ENCODE results near the gene PIK3R2.

PIK3R2 gene

DNA sequence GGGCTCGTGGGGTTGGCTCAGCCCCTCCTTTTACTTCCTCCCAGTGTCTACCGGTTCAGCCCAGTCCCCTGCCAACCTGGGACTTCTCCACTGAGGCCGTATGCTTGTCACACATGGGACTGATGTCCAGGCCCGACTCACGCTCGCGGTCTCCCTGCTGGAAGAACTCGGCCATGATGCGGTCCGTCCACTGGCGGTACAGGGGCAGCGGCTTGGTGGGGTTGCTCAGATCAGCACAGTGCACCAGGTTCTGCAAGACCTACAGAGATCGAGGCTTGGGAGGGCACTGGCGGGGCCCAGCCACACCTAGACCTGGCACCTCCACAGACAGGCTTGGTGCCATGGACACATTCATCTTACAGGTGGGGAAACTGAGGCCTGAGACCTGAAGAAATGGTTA lies 58.7 kb downstream of the PIK3R2 start:
- no peaks in the 10 kb centered on the region for H3K9me2 ChIP-seq (ENCODE audit: low read depth, low read length)
- TF ChIP-seq, protein P1, sequence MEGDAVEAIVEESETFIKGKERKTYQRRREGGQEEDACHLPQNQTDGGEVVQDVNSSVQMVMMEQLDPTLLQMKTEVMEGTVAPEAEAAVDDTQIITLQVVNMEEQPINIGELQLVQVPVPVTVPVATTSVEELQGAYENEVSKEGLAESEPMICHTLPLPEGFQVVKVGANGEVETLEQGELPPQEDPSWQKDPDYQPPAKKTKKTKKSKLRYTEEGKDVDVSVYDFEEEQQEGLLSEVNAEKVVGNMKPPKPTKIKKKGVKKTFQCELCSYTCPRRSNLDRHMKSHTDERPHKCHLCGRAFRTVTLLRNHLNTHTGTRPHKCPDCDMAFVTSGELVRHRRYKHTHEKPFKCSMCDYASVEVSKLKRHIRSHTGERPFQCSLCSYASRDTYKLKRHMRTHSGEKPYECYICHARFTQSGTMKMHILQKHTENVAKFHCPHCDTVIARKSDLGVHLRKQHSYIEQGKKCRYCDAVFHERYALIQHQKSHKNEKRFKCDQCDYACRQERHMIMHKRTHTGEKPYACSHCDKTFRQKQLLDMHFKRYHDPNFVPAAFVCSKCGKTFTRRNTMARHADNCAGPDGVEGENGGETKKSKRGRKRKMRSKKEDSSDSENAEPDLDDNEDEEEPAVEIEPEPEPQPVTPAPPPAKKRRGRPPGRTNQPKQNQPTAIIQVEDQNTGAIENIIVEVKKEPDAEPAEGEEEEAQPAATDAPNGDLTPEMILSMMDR (IDR thresholded peaks at IDR 0.05; ENCODE audit: low read length), result no peak
- no peak for TF ChIP-seq EZH2 (IDR thresholded peaks at IDR 0.05; ENCODE audit: borderline replicate concordance, low read length)
- H3K36me3 ChIP-seq (ENCODE audit: insufficient read depth, low read length), result no peaks in the 10 kb centered on the region

DNA sequence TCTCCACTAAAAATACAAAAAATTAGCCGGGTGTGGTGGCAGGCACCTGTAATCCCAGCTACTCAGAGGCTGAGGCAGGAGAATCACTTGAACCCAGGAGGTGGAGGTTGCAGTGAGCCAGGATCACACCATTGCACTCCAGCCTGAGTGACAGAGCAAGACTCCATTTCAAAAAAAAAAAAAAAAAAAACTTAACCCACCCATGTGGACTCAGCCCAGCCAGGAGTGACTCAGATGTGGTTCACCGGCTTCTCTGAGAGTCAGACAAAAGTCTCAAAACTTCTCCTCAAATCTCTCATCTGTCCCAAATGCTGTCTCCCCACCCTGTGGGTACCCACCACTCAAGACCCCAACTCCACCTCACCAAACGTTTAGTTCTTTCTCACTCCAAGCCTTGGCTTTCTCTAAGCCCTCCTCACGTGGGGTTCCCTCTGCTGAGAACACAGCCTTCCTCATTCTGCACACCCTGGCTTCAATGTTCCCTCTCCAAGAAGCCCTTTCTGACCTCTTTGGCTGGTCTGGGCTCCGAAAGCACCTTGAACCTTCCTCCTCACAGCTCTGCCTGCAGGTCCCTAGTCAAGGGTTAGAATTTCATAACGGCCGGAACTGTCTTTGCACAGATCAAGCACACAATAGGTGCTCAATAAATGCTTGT lies 61.9 kb downstream of the PIK3R2 start:
- H3K4me1 ChIP-seq (ENCODE audit: insufficient read depth, low read length, severe bottlenecking), result no peaks in the 10 kb centered on the region
- no peak overlapping the region for H3K27ac ChIP-seq (ENCODE audit: low read depth, low read length, poor library complexity, severe bottlenecking)
- no peaks in the 10 kb centered on the region for H3K36me3 ChIP-seq (ENCODE audit: insufficient read depth, low read length)
- H3K79me2 ChIP-seq (ENCODE audit: insufficient read depth, low read length), result no peaks in the 10 kb centered on the region
- H4K20me1 ChIP-seq (ENCODE audit: insufficient read depth, low read length), result no peaks in the 10 kb centered on the region
- H3K9me3 ChIP-seq (ENCODE audit: low read length), result no peaks in the 10 kb centered on the region
- H3K27me3 ChIP-seq (ENCODE audit: insufficient read depth, low read length), result peaks cover 4% of the 10 kb centered on the region; the same call in 1 of the 2 replicates
- H2AFZ ChIP-seq (ENCODE audit: low read length), result no peak overlapping the region
- H3K4me2 ChIP-seq (ENCODE audit: low read length), result no peak overlapping the region
- H3F3A ChIP-seq (ENCODE audit: insufficient read depth, low read length), result no peaks in the 10 kb centered on the region
- H3K4me3 ChIP-seq (ENCODE audit: low read depth, low read length, poor library complexity, severe bottlenecking), result no peak overlapping the region
- no peak overlapping the region for H3K9ac ChIP-seq (ENCODE audit: low read length)
- H3K9me2 ChIP-seq (ENCODE audit: low read depth, low read length), result no peaks in the 10 kb centered on the region
- TF ChIP-seq EZH2 (IDR thresholded peaks at IDR 0.05; ENCODE audit: borderline replicate concordance, low read length), result no peak
- TF ChIP-seq, protein P1 (IDR thresholded peaks at IDR 0.05; ENCODE audit: low read length), result no peak

More for the DNA sequence above, 58.7 kb downstream of the PIK3R2 start:
- Histone ChIP-seq H3K79me2 (ENCODE audit: insufficient read depth, low read length) (no peaks in the 10 kb centered on the region), H2AFZ (ENCODE audit: low read length) (no peak overlapping the region), H3K4me3 (ENCODE audit: low read depth, low read length, poor library complexity, severe bottlenecking) (no peak overlapping the region), H3K4me2 (ENCODE audit: low read length) (no peak overlapping the region), H3K27ac (ENCODE audit: low read depth, low read length, poor library complexity, severe bottlenecking) (no peak overlapping the region), H4K20me1 (ENCODE audit: insufficient read depth, low read length) (no peaks in the 10 kb centered on the region), H3K9me3 (ENCODE audit: low read length) (no peaks in the 10 kb centered on the region), H3K27me3 (ENCODE audit: insufficient read depth, low read length) (peaks cover 4% of the 10 kb centered on the region; the same call in 1 of the 2 replicates), H3K9ac (ENCODE audit: low read length) (no peak overlapping the region), H3F3A (ENCODE audit: insufficient read depth, low read length) (no peaks in the 10 kb centered on the region), H3K4me1 (ENCODE audit: insufficient read depth, low read length, severe bottlenecking) (peaks cover 5% of the 10 kb centered on the region)

GRCh38 chr19:18216789-18217188 lies 63.8 kb downstream of the PIK3R2 start:
- H3K9ac ChIP-seq (ENCODE audit: low read length), result no peak overlapping the region
- H3K27ac ChIP-seq (ENCODE audit: low read depth, low read length, poor library complexity, severe bottlenecking), result no peak overlapping the region
- H3K27me3 ChIP-seq (ENCODE audit: insufficient read depth, low read length), result no peaks in the 10 kb centered on the region
- no peaks in the 10 kb centered on the region for H3K4me1 ChIP-seq (ENCODE audit: insufficient read depth, low read length, severe bottlenecking)
- H3K9me3 ChIP-seq (ENCODE audit: low read length), result no peaks in the 10 kb centered on the region
- H3K4me2 ChIP-seq (ENCODE audit: low read length), result no peak overlapping the region
- no peak overlapping the region for H3K4me3 ChIP-seq (ENCODE audit: low read depth, low read length, poor library complexity, severe bottlenecking)
- H3F3A ChIP-seq (ENCODE audit: insufficient read depth, low read length), result no peaks in the 10 kb centered on the region
- H3K79me2 ChIP-seq (ENCODE audit: insufficient read depth, low read length), result no peaks in the 10 kb centered on the region
- no peak overlapping the region for H2AFZ ChIP-seq (ENCODE audit: low read length)
- no peaks in the 10 kb centered on the region for H3K36me3 ChIP-seq (ENCODE audit: insufficient read depth, low read length)
- TF ChIP-seq, protein P1 (IDR thresholded peaks at IDR 0.05; ENCODE audit: low read length), result no peak
- no peak for TF ChIP-seq EZH2 (IDR thresholded peaks at IDR 0.05; ENCODE audit: borderline replicate concordance, low read length)
- H4K20me1 ChIP-seq (ENCODE audit: insufficient read depth, low read length), result no peaks in the 10 kb centered on the region
- no peaks in the 10 kb centered on the region for H3K9me2 ChIP-seq (ENCODE audit: low read depth, low read length)

Measured in OCI-LY1 (cell line).